NCI-H2171 (cell line): ENCODE results near the gene RCC1.
"Not testable (repeated sequence)": the region's sequence is repeated elsewhere in the genome, so short reads cannot be mapped to it uniquely, and the experiment has no call there.

ENCODE experiments used
- DNase-seq: peaks from one replicate; lab custom pipeline; 2025; lab: John Stamatoyannopoulos, UW

The RCC1 gene

DNA sequence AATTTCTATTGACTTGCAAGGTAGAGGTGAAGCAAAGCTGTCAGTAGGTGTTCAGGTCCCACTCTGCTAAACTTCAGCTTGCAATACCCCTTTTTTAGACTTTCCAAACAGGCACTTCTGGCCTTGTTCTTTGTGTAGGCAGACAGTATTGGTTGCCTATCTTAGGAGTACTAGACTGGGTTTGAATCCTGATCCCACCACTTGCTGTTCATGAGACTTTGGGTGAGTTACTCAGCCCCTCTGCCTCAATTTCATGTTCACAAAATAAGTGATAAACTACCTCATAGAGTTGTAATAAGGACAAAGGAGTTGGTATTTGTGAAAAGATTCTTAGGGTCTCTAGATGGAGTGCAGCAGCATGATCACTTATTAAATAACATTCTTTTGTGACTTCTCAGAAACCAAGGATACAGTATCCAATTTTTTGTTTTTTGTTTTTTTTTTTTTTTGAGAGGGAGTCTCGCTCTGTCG, 5.2 kb downstream of the RCC1 start:
- no peak for DNase-seq

DNA sequence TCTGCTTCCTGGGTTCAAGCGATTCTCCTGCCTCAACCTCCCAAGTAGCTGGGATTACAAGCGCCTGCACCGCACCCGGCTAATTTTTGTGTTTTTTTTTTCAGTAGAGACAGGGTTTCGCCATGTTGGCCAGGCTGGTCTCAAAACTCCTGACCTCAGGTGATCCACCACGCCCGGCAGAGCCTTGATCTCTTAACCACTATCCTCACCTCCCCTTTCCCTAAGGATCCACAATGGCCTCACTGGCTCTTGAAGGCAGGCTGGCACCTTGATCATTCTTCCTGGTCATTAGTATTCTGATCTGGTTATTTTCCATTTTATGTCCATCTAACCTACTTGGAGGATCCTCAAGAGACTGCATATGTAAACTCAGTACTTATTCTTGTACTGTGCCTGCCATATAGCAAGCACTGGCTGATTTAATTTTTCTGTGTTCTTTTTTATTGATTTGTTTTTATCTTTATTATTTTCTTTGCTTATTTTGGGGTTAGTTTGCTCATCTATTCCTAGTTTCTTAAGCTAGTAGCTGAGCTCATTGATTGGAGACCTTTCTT, 6.3 kb downstream of the RCC1 start:
- no peak for DNase-seq

- not testable (repeated sequence) for DNase-seq
Observed at GRCh38 chr1:28514445-28514933, 8.6 kb downstream of the RCC1 start.

DNA sequence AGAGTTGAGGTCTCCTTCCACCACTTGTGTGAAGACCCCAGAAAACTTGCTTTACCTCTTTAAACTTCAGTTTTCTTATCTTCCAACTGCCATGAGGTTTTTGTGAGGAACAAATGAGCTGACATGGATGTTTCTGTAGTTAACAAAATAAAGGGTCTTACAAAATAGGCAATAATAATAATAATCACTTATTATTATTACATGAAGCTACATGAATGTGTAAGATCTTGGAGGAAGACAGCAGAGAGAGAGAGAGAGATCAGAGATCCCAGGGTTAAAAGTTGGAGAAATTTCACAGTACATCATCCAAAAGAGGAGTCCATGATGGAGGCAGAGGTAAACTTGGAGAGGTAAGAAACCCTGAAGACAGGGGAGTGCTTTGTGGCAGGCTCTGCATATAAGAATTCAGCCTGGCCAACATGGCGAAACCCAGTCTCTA, 10.7 kb downstream of the RCC1 start:
- no peak for DNase-seq

GRCh38 chr1:28517649-28517999, 11.8 kb downstream of the RCC1 start:
- no peak for DNase-seq

GRCh38 chr1:28518000-28518744, 12.3 kb downstream of the RCC1 start:
- peak; percentile 86 for DNase-seq

DNA sequence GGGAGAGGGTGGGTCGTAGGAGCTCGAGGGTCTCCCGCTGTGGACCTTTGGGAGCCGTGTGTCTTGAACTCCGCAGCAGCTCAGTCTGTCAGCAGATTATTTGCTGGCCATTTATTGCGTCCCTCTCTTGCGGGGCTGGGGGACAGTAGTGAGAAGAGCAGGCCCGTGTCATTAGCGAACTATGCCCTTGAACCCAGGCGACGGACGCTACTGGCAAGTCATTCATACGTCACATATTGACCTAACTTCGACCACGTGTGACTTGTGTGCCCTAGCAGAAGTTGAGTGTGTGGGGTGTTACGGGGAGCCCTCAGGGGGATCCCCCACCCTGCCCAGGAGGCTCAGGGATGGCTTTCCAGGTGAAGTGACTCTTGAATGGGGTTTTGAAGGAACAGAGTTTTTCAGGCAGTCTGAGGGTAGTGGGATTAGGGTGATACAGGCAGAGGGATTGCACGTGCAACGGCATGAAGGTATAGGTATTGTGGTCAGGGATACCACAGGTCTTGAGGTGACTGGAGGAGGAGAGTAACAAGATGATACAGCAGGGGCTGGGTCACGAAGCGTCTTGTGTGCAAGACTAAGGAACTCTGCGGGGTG, 13.0 kb downstream of the RCC1 start:
- no peak for DNase-seq

DNA sequence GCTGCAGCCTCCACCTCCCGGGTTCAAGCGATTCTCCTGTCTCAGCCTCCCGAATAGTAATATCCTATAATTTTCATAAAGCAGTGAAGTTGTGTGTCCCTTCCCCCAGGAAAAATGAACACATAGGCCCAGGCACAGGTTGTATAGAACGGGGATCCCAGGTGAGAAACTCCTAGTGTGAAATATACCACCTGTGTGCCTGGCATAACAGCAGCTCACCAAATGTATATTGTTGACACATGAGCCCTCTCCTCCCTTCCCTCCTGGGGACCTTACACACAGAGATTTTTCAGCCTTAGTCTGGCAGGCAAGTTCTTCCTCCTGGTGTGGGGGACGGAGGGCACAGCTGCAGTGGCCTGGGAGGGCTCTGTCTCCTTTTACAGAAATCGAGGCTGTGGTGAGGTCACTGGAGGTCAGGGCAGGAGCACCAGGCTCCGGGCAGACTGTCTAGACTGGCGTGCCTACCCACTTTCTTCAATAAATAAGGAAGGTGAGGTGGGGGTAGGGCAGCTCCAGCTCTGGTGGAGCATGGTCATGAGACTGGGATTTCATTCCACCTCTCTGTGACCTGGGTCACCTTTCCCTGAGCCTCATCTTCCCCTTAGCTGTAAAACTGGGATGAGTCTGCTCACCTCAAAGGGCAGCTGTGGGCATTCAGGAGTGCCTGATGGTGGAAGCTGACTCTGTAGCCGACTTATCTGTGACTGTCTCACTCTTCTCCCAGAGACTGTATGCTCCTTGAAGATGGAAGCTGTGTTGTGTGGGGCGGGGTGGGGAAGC, 14.3 kb downstream of the RCC1 start:
- DNase-seq: no peak

- DNase-seq: not testable (repeated sequence)
Observed at GRCh38 chr1:28520796-28521195, 15.0 kb downstream of the RCC1 start.

DNA sequence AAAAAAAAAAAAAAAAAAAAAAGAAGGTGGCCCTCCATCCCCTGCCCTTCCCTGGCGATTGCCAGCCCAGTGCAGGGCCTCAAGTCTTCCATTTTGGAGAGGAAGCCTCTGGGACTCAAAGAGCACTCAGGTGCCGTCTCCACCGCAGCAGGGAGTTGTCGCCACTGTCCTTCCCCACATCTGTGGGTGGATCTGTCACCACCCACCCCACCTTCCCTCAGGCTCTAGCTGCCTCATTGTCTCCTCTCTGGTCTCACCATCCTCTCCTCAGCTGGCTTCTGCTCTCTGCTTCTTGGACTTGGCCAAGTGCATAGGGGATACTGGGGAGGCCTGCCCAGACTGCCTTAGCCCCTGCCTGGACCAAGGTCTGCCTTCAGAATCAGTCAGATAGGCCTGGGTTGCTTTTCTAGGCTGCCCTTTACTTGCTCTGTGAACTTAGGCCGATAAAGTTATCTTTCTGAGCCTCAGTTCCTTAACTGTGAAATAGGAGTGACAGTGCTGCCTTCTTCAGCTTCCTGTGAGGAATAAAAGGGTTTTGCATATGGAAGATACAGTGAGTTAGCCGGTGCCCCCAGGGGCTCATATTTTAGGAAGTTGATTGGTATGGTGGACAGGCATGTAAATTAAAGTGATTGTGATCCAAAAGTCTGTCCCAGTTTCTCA, 15.8 kb downstream of the RCC1 start:
- no peak for DNase-seq

- DNase-seq: not testable (repeated sequence)
Observed at GRCh38 chr1:28522537-28522936, 16.7 kb downstream of the RCC1 start.

- DNase-seq: not testable (repeated sequence)
Observed at GRCh38 chr1:28525002-28525642, 19.3 kb downstream of the RCC1 start.

DNA sequence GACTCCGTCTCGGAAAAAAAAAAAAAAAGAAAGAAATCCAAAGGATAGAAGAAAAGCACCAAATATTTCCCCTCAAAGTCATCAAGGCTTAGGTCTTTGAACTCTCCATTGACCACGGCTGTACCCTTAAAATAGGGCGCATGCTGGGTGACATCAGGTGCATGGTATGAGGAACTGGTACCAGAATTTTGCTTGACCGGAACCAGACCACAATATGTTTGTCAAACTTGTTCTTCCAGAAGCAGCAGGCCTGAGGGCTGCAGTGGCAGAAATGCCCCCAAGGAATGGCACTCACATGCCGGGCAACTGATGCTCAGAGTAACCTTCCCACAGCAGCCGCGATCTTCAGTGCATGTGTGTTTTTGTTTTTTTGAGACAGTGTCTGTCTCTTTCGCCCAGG, 21.0 kb downstream of the RCC1 start:
- no peak for DNase-seq

DNA sequence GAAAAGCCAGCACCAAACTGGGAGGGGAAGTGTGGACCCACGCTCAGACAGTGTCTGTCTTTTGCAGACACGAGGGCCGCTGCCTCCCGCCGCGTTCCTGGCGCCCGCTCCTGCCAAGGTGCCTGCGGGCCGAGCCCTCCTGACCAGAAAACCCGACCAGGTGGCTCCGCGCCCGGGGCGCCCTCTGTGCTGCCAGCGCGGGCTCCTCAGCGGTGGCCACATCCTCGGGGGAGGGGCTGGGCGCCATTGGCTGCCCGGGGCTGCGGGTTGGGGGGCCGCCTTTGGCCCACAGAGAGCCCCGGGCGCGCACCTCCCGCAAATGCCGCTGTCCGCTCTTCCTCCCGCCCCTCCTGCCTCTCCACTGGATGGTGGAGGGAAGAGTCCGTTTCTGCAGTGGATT, 24.6 kb downstream of the RCC1 start:
- no peak for DNase-seq

DNA sequence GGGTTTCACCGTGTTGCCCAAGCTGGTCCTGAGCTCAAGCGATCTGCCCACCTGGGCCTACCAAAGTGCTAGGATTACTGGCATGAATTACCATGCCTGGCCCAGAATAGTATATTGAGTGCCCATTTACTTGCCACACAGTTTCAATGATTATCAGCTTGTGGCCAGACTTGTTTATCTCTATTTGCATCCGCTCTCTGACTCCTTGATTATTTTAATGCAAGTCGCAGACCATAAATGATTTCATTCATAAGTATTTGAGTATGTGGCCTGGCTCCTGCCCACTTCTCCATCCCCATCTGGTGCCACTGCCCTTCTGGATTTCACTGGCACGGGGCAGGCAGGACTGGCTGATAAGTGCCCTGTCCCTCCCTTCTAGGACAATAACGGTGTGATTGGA, 28.8 kb downstream of the RCC1 start:
- no peak for DNase-seq

- DNase-seq: no peak
Observed at GRCh38 chr1:28535180-28535579, 29.3 kb downstream of the RCC1 start.

GRCh38 chr1:28537457-28538199, 31.8 kb downstream of the RCC1 start:
- no peak for DNase-seq

DNA sequence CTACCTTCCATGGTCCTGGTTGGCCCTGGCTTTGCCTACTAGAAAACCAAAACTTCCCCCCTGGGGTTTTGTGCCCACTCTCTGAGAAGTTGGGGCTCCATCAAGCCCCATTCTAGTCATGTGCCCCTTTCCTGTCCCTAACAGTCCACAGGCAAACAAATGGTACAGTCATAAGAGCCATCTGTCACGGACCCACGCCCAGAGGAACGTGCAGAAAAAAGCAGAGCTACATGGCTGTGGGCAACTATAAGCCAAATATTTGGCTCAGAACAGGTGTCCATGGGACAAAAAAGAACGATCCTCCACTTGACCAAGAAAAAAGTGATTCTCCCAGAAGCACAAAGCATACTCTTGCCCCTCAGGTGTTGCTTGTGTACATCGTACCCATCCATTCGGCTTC, 32.4 kb downstream of the RCC1 start:
- DNase-seq: no peak

DNA sequence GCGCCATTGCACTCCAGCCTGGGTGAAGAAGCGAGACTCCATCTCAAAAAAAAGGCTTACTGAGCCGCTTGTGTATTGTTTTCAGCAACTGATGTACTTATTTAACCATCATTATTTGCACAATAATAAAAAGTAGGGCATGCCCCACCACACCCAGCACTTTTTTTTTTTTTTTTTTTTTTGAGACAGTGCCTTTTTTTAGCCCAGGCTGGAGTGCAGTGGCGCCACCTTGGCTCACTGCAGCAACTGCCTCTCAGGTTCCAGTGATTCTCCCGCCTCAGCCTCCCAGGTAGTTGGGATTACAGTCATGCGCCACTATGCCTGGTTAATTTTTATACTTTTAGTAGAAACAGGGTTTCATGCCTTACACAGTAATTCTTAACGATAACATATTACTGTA, 34.8 kb downstream of the RCC1 start:
- DNase-seq: no peak

DNA sequence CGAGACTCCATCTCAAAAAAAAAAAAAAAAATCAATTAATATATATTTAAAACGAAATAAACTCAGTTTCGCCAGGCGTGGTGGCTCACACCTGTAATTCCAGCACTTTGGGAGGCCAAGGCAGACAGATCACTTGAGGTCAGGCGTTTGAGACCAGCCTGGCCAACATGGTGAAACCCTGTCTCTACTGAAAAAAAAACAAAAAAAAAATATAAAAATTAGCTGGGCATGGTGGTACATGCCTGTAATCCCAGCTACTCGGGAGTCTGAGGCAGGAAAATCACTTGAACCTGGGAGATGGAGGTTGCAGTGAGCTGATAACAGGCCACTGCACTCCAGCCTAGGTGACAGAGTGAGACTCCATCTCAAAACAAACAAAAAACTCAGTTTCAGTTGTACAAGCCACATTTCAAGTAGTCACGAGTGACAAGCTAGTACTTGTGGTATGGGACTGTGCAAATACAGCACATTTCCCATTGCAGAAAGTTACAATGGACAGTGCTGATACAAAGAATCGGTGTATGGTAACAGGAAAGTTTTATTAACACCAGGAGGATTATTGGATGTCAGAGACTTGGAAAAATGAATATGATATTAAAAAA, 35.7 kb downstream of the RCC1 start:
- DNase-seq: not testable (repeated sequence)
